GM23248 (cell line): ENCODE measurements around the gene CDKAL1.

Source experiments
- EZH2 ChIP-seq: fragments of 200-600 bp; sonication (generic); IDR thresholded peaks from 2 replicates; pipeline ENCODE4 v1.6.1; 2018; ENCODE audit warnings: antibody characterized with exemption, mild to moderate bottlenecking; ENCODE audit not compliant: insufficient read depth, poor library complexity, severe bottlenecking
- EZH2phosphoT487 ChIP-seq: fragments of 200-600 bp; sonication (generic); IDR thresholded peaks from 2 replicates; pipeline ENCODE4 v1.6.1; 2018; ENCODE audit warnings: antibody characterized with exemption, moderate library complexity, mild to moderate bottlenecking, low read depth; ENCODE audit not compliant: insufficient read depth

- TF ChIP-seq EZH2phosphoT487 (no peak), EZH2 (no peak)
Measured at GRCh38 chr6:20709451-20709850, 175.2 kb downstream of the CDKAL1 start.
